Embryonic facial prominence (tissue), 1 donor: Measurements from ENCODE around the gene ZAP70.

ENCODE experiments used
- DNase-seq: peaks from one replicate; pipeline ENCODE4 v3.0.0-alpha.2; 2016; ENCODE audit errors: extremely low spot score

The ZAP70 gene

DNA sequence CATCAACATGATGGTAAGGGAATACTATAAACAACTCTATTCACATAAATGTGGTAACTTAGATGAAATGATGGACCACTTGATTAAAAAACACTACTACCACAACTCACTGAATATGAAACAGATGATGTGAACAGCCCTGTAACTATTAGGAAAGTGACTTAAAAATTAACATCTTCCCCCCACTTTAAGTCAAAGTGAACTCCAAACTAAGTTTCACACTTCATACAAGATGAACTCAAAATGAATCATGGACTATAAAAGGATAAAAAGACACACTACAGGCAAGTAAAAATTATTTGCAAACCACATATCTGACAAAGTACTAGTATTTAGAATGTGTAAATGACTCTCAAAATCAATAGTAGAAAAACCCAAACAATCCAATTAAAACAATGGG, 71.6 kb downstream of the ZAP70 start:
- no peak for DNase-seq

DNA sequence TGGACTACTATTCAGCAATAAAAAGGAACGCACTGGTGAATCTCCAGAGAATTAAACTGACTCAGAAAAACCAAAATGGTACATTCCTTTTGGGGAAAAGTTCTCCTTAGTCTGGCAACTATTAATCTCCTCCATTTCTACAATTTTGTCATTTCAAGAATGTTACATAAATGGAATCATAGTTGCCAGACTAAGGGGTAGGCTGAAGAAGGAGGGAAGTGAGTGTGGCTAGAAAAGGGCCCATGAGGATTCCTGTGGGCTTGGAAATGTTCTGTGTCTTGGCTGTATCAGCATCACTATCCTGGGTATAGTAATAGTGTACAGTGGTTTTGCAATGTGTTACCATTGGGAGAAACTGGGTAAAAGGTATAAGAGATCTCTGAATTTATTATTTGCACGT, 72.4 kb downstream of the ZAP70 start:
- no peak for DNase-seq

DNA sequence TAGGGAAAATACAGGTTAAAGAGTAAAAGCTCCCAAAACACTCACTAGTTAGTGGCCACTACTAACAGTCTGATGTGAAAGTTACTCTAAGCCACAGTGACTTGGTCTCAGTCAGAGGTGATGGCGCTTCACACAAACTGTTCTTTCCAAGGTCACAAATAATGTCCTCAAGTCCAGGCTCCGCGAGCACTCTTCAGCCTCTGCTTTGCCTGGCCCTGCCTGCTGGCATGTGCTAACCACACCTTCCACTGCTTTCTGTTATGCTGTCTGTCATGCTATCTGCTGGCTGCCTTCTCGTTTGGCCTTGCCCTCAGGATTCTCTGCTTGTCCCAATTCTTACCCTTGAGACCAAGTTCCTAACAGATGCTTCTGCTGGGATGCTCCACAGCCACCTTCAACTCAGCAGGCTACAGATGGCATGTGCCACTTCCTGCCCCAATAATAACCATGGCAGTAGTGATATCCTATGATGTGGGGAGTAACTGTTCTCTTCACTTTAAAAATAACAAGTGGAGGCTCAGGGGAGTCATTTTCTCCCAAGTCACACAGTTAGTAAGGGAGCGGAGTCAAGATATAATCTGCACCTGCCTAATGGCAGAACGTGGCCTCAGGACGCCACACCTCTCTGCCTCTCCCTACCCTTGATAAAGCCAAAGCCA, 75.7 kb downstream of the ZAP70 start:
- DNase-seq = no peak
